ENCODE results near the gene UTS2R. TPM values are rescaled to one million over a fixed set of nuclear protein-coding genes. Genes with fewer than 3 reads are reported as not detected.

UTS2R gene
- total RNA-seq, 1 experiment from 2014 or later, result 0.46 TPM

DNA sequence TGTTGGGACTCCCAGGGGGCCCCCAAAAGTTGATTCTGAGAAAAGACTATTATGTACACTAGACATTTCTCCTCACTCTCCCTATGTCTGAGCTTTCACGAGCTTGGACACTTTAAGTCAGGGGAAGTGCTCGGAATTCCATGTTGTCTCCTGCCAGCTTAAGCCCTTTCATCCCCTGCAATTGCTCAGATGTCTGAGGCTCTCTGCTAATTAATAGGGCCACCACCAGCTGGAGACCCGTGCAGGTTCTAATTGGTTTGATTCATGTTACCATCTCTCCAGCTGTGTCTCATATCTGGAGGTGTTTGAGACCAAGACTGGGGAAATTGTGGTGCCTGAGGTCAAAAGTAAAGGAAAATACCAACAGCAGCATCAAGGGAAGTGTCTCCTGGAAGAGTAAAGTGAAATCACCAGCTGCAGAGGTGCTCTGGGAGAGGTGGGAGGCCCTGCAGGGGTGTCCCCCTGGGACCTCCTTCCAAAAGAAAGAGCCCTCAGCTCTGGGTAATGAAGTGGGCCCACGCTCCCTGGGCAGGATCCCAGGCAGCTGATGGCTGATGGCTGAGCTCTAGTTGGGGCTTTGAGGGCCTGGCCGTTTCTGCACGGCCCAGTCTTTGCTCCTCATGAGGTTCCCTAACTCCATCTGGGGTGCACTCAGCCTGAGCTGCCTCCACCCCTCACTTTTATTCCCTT lies 5.8 kb upstream of the UTS2R start:
- ATAC-seq (no peak), DNase-seq (ENCODE audit: low spot score) (no peak)
- Mint-ChIP-seq H3K4me1 (peaks cover 5% of the 10 kb centered on the region), H3K9me3 (peaks cover 5% of the 10 kb centered on the region), H3K27me3 (ENCODE audit: low read depth) (peaks cover 36% of the 10 kb centered on the region), H3K36me3 (no peaks in the 10 kb centered on the region), H3K27ac (no peak overlapping the region), H3K4me3 (no peak overlapping the region)
- ChIA-PET CTCF (interaction anchor here (0.7 to 1.1 kb wide), 2 partner anchors 14 to 59 kb away, joined by 3 read pairs; no protein-coding TSS in a partner anchor), POLR2A (no interaction called here)
- no peak for TF ChIP-seq SP1 (CRISPR knock-in tag; conservative IDR thresholded peaks at IDR 0.05)
- TF ChIP-seq NFATC4 (CRISPR knock-in tag; IDR thresholded peaks at IDR 0.05), result no peak
- no peak for TF ChIP-seq ZBTB21 (CRISPR knock-in tag; IDR thresholded peaks at IDR 0.05; ENCODE audit: borderline replicate concordance)

GRCh38 chr17:82366749-82367148 lies 4.8 kb upstream of the UTS2R start:
- no peak for DNase-seq (ENCODE audit: low spot score)
- ChIA-PET POLR2A (no interaction called here), CTCF (interaction anchor here (0.5 kb wide), 1 partner anchor 387 kb away, joined by 4 read pairs; no protein-coding TSS in a partner anchor)
- Mint-ChIP-seq H3K4me3 (no peak overlapping the region), H3K4me1 (peaks cover 5% of the 10 kb centered on the region), H3K27ac (no peak overlapping the region), H3K9me3 (peaks cover 5% of the 10 kb centered on the region), H3K27me3 (ENCODE audit: low read depth) (peaks cover 38% of the 10 kb centered on the region), H3K36me3 (no peaks in the 10 kb centered on the region)
- TF ChIP-seq USF2 (CRISPR knock-in tag; IDR thresholded peaks at IDR 0.05) (no peak), CREB1 (CRISPR knock-in tag; IDR thresholded peaks at IDR 0.05) (no peak), ATF6 (CRISPR knock-in tag; IDR thresholded peaks at IDR 0.05) (no peak)
- ATAC-seq, result no peak

GRCh38 chr17:82367724-82368524 lies 3.6 kb upstream of the UTS2R start:
- H3K4me1 Mint-ChIP-seq, result peaks cover 5% of the 10 kb centered on the region
- H3K4me3 Mint-ChIP-seq, result peak overlapping the region; percentile 42
- POLR2A ChIA-PET, result no interaction called here
- DNase-seq (ENCODE audit: low spot score) (peak; percentile 50), ATAC-seq (peak; percentile 91)
- peaks cover 5% of the 10 kb centered on the region for H3K9me3 Mint-ChIP-seq
- peak overlapping the region; percentile 51 for H3K27ac Mint-ChIP-seq
- CTCF ChIA-PET, result no interaction called here
- H3K36me3 Mint-ChIP-seq, result no peaks in the 10 kb centered on the region
- H3K27me3 Mint-ChIP-seq (ENCODE audit: low read depth), result peaks cover 43% of the 10 kb centered on the region
- TF ChIP-seq SP1 (CRISPR knock-in tag; conservative IDR thresholded peaks at IDR 0.05) (peak; percentile 47; the same call in 1 of the 2 replicates), ZNF532 (CRISPR knock-in tag; IDR thresholded peaks at IDR 0.05; ENCODE audit: borderline replicate concordance) (no peak), FOXK1 (CRISPR knock-in tag; IDR thresholded peaks at IDR 0.05) (no peak), NFYB (CRISPR knock-in tag; conservative IDR thresholded peaks at IDR 0.05; ENCODE audit: low read depth) (peak; percentile 92)

DNA sequence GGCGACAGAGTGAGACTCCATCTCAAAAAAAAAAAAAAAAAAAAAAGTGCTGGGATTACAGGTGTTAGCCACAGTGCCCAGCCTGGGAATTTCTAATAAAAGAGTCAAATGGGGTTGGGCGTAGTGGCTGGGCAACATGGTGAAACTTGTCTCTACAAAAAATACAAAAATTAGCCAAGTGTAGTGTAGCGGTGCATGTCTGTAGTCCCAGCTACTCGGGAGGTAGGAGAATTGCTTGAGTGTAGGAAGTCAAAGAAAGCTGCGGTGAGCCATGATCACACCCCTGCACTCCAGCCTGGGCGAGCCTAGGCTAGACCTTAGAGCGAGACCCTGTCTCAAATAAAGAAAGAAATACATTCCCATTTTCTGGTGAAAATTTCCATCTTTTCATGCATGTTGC lies 2.4 kb upstream of the UTS2R start:
- CTCF ChIA-PET, result interaction anchor here (2.4 kb wide), 1 partner anchor 133 kb away, joined by 9 read pairs; no protein-coding TSS in a partner anchor
- Mint-ChIP-seq H3K4me3 (no peak overlapping the region), H3K27me3 (ENCODE audit: low read depth) (peaks cover 55% of the 10 kb centered on the region), H3K4me1 (peaks cover 5% of the 10 kb centered on the region), H3K27ac (no peak overlapping the region), H3K9me3 (peaks cover 5% of the 10 kb centered on the region), H3K36me3 (no peaks in the 10 kb centered on the region)
- DNase-seq (ENCODE audit: low spot score), result no peak
- POLR2A ChIA-PET, result no interaction called here
- ATAC-seq, result no peak
- no peak for TF ChIP-seq PREB (CRISPR knock-in tag; IDR thresholded peaks at IDR 0.05; ENCODE audit: borderline replicate concordance)
- TF ChIP-seq NFYB (CRISPR knock-in tag; conservative IDR thresholded peaks at IDR 0.05; ENCODE audit: low read depth), result no peak
- TF ChIP-seq, protein P1, sequence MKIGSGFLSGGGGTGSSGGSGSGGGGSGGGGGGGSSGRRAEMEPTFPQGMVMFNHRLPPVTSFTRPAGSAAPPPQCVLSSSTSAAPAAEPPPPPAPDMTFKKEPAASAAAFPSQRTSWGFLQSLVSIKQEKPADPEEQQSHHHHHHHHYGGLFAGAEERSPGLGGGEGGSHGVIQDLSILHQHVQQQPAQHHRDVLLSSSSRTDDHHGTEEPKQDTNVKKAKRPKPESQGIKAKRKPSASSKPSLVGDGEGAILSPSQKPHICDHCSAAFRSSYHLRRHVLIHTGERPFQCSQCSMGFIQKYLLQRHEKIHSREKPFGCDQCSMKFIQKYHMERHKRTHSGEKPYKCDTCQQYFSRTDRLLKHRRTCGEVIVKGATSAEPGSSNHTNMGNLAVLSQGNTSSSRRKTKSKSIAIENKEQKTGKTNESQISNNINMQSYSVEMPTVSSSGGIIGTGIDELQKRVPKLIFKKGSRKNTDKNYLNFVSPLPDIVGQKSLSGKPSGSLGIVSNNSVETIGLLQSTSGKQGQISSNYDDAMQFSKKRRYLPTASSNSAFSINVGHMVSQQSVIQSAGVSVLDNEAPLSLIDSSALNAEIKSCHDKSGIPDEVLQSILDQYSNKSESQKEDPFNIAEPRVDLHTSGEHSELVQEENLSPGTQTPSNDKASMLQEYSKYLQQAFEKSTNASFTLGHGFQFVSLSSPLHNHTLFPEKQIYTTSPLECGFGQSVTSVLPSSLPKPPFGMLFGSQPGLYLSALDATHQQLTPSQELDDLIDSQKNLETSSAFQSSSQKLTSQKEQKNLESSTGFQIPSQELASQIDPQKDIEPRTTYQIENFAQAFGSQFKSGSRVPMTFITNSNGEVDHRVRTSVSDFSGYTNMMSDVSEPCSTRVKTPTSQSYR (CRISPR knock-in tag; IDR thresholded peaks at IDR 0.05), result no peak
- no peak for TF ChIP-seq ERG (CRISPR knock-in tag; IDR thresholded peaks at IDR 0.05)
- TF ChIP-seq ZNF219 (CRISPR knock-in tag; IDR thresholded peaks at IDR 0.05; ENCODE audit: borderline replicate concordance), result no peak

Data from WTC11 (cell line).